GM18867 (cell line): ENCODE data around the gene FAM169A.
"Not testable (repeated sequence)": the region's sequence is repeated elsewhere in the genome, so short reads cannot be mapped to it uniquely, and the experiment has no call there.

Experiments used
- ATAC-seq: cut with Tn5 transposase; IDR thresholded peaks from one replicate; pipeline ENCODE4 v1.9.1; 2021; ENCODE audit warnings: mild to moderate bottlenecking, moderate library complexity; ENCODE audit not compliant: unreplicated experiment

The FAM169A gene

GRCh38 chr5:74870299-74871067, 4.3 kb upstream of the FAM169A start:
- ATAC-seq = no peak

GRCh38 chr5:74869414-74869813, 3.2 kb upstream of the FAM169A start:
- not testable (repeated sequence) for ATAC-seq

- peak; percentile 1 for ATAC-seq
Observed at GRCh38 chr5:74866596-74867162, 492 bp upstream of the FAM169A start.

DNA sequence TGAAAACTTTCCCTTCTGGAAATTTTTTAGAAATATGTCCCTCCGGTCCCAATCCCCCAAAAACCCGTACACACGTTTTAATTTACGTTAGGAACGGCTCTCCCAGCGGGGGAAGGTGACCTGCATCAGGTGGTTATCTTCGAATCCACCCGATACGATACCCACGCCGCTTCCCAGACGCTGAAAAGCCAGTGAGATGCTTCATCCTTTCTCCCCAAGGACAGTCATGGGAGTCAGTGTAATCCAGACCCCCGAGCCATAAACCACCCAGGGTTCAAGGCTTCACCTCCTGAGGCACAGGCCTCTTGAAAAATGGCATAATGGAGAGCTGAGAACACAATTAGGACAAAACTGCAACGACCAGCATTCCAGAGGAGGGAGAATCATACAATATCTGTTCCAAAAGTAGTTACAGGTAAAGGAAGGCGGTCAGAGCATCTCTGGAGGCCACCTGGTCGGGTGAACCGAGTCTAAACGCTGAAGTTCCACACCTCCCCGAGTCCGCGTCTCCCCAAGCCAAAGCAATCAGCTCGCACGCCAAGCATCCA, 857 bp downstream of the FAM169A start:
- ATAC-seq = no peak

DNA sequence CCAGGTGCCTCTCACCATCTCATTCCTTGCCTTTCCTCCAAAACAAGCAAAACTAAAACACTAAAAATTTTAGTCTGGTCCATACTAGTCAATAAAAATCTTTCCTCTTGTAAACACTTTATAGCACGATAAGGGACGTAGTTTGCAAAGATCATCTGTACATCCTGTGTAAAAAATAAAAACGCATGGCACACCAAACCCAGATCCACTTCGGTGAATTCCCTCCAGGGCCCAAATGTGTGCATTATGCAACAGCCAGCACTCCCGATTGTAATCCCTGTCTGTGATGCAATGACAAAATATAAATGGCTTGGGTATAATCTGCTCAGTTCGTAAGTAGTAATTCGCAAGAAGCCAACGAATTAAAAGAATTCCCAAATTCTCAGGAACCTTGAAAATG, 1.4 kb downstream of the FAM169A start:
- no peak for ATAC-seq

- no peak for ATAC-seq
Observed at GRCh38 chr5:74863726-74864125, 2.5 kb downstream of the FAM169A start.

- no peak for ATAC-seq
Observed at GRCh38 chr5:74862221-74862620, 4.0 kb downstream of the FAM169A start.

DNA sequence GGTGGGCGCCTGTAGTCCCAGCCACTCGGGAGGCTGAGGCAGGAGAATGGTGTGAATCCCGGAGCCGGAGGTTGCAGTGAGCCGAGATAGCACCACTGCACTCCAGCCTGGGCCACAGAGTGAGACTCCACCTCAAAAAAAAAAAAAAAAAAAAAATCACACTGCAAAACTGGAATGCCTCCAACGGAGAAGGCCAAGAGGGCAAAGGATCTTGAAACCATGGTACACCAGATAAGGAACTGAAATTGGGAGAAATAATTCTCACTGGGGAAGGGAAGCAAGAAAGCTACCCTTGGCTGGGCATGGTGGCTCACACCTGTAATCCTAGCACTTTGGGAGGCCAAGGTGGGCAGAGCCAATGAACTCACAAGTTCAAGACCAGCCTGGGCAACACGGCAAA, 9.2 kb downstream of the FAM169A start:
- not testable (repeated sequence) for ATAC-seq

DNA sequence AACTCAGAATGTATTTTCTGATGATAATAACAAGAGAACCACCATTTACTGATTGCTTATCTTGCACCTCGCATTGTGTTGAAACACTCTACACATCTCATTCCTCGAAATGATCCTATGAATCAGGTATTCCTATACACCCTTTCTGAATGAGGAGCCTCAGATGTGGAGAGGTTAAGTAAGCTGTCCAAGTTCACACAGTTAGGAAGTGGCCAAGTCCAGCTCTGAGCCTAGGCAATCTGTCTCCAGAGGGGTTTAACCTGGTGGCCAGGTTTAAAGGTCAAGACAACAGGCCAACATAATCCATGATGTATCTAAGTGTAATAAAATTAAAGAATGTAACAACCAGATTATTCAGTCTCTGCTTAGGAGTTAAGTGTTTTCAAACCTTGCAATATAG, 12.9 kb downstream of the FAM169A start:
- no peak for ATAC-seq

DNA sequence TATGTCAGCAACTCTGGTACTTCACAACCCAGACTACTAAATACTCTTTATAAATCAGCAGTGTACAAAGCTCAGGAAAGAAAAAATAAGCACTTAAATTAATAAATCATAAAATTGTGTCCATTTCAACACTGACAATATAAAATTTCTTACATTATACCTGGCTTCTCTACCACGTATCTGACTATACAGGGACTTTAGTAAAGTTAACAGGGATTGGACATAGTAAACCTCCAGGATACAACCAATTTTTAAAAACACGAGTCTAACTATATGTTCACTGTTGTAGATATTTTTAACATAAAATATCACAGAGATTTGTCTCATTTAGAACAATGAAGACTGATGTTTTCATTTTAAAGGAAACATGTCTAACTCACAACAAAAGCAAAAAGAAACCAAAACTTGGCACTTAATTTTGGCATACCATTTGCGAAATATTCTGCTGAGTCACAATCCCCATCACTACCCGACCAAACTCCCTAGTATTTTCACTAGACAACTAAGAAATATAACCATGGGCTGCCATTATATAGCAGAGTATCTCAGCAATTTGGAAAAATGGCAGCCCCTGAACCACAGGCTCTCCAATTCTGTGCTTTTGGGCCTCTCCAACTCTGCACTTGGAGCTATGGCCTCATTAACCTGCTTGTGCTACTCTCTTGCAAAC, 14.4 kb downstream of the FAM169A start:
- no peak for ATAC-seq

DNA sequence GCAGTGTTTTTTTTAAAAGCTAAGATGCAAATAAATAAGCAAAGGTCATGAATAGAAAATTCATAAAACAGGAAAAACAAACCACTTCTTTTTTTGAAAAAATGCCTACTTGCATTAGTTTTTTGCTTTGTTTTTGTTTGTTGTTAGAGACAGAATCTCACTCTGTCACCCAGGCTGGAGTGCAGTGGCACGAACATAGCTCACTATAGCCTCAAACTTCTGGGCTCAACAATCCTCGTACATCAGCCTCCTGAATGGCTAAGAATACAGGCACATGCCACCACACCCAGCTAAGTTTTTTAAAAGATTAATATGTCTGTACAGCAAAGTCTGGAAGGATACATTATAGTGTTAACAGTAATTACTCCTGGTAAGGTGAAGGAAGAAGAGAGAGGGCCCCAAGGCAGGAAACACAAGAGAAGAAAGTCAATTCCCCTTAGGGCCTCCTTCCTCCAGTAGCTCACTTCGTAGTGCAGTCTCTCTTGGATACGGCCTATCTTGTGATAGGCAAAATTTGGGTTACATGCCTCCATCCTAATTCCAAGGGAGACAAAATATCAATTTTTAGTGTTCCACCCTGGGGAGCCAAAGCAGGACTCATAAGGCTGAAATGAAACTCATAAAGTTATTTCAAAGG, 15.3 kb downstream of the FAM169A start:
- ATAC-seq = no peak

- ATAC-seq = no peak
Observed at GRCh38 chr5:74850030-74850429, 16.2 kb downstream of the FAM169A start.

- no peak for ATAC-seq
Observed at GRCh38 chr5:74848553-74849025, 17.6 kb downstream of the FAM169A start.

DNA sequence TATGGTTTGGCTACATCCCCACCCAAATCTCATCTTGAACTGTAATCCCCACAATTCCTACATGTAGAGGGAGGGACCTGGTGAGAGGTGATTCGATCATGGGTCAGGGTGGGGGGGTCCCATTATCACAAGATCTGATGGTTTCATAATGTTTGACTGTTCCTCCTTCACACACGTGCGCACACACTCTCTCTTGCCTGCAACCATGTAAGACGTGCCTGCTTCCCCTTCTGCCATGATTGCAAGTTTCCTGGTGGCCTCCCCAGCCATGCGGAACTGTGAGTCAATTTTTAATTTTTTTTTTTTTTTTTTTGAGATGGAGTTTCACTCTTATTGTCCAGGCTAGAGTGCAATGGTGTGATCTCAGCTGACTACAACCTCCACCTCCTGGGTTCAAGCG, 27.0 kb downstream of the FAM169A start:
- ATAC-seq = no peak

DNA sequence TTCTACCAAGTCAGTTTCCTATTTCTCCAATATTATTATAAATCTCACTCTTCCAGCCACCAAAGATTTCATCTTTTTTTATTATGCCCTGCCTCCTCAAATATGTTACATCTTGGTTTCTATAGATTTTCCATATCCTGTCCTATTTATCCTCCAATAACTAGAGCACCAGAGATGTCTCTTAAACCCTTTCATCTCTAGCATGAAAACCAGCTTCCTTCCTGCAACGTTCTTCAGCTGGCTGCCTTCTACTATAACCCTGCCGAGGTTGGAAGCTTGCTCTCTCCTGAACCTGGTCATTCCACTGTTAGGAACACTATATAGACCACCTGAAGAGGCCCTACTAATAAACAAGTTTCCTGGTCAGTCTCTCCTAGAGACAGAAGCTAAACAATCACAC, 27.9 kb downstream of the FAM169A start:
- no peak for ATAC-seq

DNA sequence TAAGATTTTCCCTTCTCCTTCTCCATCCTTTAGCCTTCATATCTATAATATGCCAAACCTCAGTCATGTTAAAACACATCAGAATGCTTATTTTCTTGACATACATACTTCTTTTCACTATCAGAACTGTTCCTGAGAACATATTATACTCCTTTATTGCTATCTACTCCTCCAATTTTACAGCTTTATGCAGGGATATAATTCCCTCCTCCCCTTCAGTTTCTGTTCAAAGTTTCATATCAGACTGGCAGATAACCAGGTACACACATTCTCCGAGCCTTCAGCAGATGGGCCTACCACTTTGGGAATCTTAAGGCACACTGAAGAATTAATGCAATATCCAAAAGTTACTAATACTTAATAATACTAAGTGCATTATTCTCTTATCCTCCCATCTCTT, 29.1 kb downstream of the FAM169A start:
- no peak for ATAC-seq

- ATAC-seq = no peak
Observed at GRCh38 chr5:74833537-74834266, 32.5 kb downstream of the FAM169A start.

DNA sequence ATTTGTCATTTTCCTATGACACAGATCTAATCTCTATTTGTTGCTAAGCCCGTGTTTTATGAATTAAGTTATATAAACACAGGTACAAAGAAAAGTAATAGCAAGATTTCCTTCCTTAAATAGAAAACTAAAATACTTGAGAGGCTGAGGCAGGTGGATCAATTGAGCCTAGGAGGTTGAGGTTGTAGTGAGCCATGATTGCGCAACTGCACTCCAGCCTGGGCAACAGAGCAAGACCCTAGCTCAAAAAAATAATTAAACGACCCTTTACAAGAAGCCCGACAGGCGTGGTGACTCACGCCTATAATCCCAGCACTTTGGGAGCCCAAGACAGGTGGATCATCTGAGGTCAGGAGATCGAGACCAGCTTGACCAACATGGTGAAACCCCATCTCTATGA, 36.8 kb downstream of the FAM169A start:
- no peak for ATAC-seq

DNA sequence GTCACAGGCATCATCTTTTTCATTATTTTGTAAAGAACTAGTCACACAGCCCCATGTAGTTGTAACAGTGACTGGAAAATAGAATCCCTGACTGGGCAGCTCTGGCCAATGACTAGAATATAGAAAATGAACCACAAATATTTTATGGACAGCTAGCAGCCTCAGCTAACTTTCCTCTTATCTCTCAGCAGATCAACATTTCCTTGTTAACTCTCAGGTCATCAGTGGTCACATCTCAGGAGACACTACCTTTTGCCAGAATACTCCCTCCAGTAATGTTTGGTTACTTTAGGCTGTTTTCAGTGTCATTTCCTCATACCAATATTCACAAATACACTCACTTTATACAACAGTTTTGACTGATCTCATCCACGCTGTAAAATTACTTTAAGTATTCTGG, 43.9 kb downstream of the FAM169A start:
- no peak for ATAC-seq

DNA sequence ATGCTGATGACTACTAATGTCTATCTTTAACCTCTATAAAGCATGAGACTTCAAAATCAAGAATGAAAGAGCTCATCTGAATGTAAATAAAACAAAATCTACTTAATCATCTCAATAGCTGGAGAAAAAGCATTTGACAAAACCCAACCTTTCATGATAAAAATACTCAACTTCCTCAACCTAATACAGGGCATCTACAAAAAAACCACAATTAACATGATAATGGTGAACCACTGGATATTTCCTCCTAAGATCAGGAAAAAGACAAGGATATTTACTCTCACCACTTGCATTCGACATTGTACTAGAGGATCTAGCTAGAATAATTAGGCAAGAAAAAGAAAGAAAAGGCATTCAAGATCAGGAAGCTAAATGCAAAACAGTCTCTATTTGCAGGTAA, 49.3 kb downstream of the FAM169A start:
- no peak for ATAC-seq

DNA sequence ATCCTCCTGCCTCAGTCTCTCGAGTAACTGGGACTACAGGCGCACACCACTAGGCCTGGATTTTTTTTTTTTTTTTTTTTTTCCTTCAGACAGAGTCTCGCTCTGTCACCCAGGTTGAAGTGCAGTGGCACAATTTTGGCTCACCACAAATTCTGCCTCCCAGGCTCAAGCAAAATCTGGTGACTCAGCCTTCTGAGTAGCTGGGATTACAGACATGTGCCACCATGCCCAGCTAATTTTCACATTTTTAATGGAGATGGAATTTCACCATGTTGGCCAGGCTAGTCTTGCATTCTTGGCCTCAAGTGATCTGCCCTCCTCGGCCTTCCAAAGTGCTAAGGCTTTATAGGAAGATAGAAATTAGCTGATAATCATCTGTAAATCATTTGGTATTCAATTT, 55.3 kb downstream of the FAM169A start:
- ATAC-seq = no peak
